ENCODE data around the gene EYS. TPM values are rescaled to one million over a fixed set of nuclear protein-coding genes. Genes with fewer than 3 reads are reported as not detected.

Gene EYS
- total RNA-seq, 1 donor from 2014 or later, result 0.08 TPM

- no peaks in the 10 kb centered on the region for H3K36me3 ChIP-seq
- H3K27me3 ChIP-seq (ENCODE audit: low read depth), result no peaks in the 10 kb centered on the region
- no peak overlapping the region for H3K27ac ChIP-seq (replicated peaks)
- H3K4me3 ChIP-seq, result no peak overlapping the region
- no peak for TF ChIP-seq CTCF (IDR thresholded peaks at IDR 0.05; ENCODE audit: borderline replicate concordance)
- no peaks in the 10 kb centered on the region for H3K4me1 ChIP-seq
- H3K9me3 ChIP-seq (replicated peaks), result no peaks in the 10 kb centered on the region
- intact Hi-C loops (cut with micrococcal nuclease), result no loop called here
- no peak for DNase-seq
Measured at GRCh38 chr6:64123761-64124633, 1583.0 kb downstream of the EYS start.

DNA sequence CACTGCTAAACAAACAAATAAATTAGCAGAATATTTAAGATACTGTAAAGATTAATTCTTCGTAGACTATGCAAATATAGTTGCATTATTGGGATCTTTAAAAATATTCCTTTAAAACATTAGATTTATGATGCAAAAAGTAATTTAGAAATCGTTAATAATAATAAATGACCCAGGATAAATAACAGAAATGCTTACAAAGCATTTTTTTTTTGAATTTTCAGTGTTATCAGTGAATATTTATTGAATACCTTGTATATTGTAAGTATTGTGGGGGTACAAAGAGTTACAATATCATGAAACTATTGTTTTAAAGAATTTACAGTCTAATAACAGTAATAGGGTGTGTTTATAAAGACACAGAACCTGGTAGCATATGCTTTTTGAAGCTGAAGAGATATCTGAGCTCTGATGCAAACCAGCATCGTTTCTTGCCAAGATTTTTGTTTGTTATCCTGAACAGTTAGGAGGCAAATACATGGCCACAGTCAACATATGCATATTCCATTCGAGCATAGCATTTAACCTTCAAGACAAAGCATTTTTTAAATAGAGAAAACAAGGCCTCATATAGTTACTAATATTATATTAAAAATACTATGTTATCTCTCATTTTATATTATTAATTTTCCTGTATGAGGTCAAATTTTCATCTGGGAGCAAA, 1584.2 kb downstream of the EYS start:
- H3K9me3 ChIP-seq (replicated peaks), result peaks cover 7% of the 10 kb centered on the region
- intact Hi-C loops (cut with micrococcal nuclease), result no loop called here
- DNase-seq, result no peak
- no peaks in the 10 kb centered on the region for H3K36me3 ChIP-seq
- H3K4me1 ChIP-seq, result no peaks in the 10 kb centered on the region
- TF ChIP-seq CTCF (IDR thresholded peaks at IDR 0.05; ENCODE audit: borderline replicate concordance), result no peak
- H3K27ac ChIP-seq (replicated peaks), result no peak overlapping the region
- H3K4me3 ChIP-seq, result no peak overlapping the region
- H3K27me3 ChIP-seq (ENCODE audit: low read depth), result no peaks in the 10 kb centered on the region

DNA sequence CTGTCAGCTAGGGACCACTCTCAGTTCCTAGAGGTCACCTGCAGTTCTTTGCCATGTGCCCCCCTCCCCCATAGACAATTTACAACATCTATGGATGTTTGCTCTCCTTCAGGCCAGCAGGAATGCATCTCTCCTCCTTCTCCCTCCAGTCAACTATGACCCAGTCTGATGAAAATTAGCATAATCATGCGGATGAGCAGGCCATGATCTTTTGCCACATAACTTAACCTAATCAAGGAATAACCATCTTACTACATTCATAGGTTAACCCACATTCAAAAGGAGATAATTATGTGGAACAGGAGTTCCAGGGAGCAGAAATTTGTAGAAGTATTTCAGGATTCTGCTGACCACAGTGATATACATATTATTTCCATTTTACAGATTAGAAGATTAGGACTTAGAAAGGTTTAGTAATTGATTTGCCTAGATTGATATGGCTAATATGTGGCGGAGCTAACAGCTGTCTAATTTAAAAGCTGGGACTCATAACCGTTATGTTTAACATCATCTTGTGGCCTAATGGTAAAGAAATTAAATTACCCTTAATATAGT, 1585.9 kb downstream of the EYS start:
- no peak for DNase-seq
- no peaks in the 10 kb centered on the region for H3K4me1 ChIP-seq
- no peaks in the 10 kb centered on the region for H3K36me3 ChIP-seq
- H3K9me3 ChIP-seq (replicated peaks), result peaks cover 19% of the 10 kb centered on the region
- H3K4me3 ChIP-seq, result no peak overlapping the region
- intact Hi-C loops (cut with micrococcal nuclease), result no loop called here
- H3K27me3 ChIP-seq (ENCODE audit: low read depth), result no peaks in the 10 kb centered on the region
- H3K27ac ChIP-seq (replicated peaks), result no peak overlapping the region
- no peak for TF ChIP-seq CTCF (IDR thresholded peaks at IDR 0.05; ENCODE audit: borderline replicate concordance)

DNA sequence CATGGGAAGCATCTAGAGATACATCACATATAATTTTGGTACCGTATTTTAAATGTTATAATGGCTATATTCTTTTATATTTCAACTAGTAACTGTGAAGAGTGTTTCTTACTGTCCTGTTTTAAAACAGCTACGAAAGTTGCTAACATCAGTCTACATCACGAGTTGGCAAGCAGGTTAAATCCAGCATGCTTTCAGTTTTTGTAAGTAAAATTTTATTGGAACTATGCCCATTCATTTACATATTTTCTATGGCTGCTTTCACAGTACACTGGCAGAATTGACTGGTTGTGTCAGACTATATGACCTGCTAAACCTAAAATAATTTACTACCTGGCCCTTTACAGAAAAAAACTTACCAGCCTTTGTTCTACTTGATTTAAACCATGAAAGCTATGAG, 1593.3 kb downstream of the EYS start:
- no peaks in the 10 kb centered on the region for H3K4me1 ChIP-seq
- no peak overlapping the region for H3K27ac ChIP-seq (replicated peaks)
- H3K36me3 ChIP-seq, result no peaks in the 10 kb centered on the region
- DNase-seq, result no peak
- no peak for TF ChIP-seq CTCF (IDR thresholded peaks at IDR 0.05; ENCODE audit: borderline replicate concordance)
- intact Hi-C loops (cut with micrococcal nuclease), result no loop called here
- H3K27me3 ChIP-seq (ENCODE audit: low read depth), result no peaks in the 10 kb centered on the region
- no peak overlapping the region for H3K4me3 ChIP-seq
- peaks cover 22% of the 10 kb centered on the region for H3K9me3 ChIP-seq (replicated peaks)

- DNase-seq, result no peak
- no peak overlapping the region for H3K27ac ChIP-seq (replicated peaks)
- H3K9me3 ChIP-seq (replicated peaks), result peaks cover 4% of the 10 kb centered on the region
- H3K4me1 ChIP-seq, result no peaks in the 10 kb centered on the region
- no peak for TF ChIP-seq CTCF (IDR thresholded peaks at IDR 0.05; ENCODE audit: borderline replicate concordance)
- H3K27me3 ChIP-seq (ENCODE audit: low read depth), result no peaks in the 10 kb centered on the region
- no peak overlapping the region for H3K4me3 ChIP-seq
- intact Hi-C loops (cut with micrococcal nuclease), result no loop called here
- H3K36me3 ChIP-seq, result no peaks in the 10 kb centered on the region
Measured at GRCh38 chr6:64104051-64104450, 1603.0 kb downstream of the EYS start.

Measured in left ventricle myocardium inferior (tissue), 1 donor.